IPS-NIHi11 (cell line): ENCODE measurements around the gene CHID1.

Experiments used
- DNase-seq: peaks from one replicate; pipeline ENCODE4 v3.0.0; 2012; ENCODE audit warnings: mixed read lengths, low spot score

The CHID1 gene

GRCh38 chr11:834371-835316, 76.0 kb downstream of the CHID1 start:
- DNase-seq: no peak

DNA sequence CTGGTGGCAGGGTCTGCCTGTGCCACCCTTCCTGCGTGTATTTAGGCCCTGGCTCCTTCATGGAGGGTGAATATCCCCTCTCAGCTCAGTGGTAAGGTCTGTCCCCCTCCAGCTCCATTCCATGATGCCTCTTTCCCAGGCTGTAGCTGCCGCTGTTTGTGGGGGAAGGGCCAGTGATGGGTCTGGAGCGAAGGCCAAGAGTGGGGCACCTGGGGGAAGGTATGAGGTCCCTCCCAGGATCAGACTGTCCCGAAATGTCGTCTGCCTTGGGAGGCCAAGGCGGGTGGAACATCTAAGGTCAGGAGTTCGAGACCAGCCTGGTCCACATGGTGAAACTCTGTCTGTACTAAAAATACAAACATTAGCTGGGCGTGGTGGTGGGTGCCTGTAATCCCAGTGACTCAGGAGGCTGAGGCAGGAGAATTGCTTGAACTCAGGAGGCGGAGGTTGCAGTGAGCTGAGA, 76.7 kb downstream of the CHID1 start:
- no peak for DNase-seq

GRCh38 chr11:833114-833791, 77.4 kb downstream of the CHID1 start:
- DNase-seq: no peak

GRCh38 chr11:832529-833113, 78.0 kb downstream of the CHID1 start, which contains the start of gene CD151:
Gene CD151, plus strand, starts transcription at chr11:832952. Its CDS starts 3,118 bp downstream, at chr11:836070.
- DNase-seq: peak; percentile 73

- DNase-seq: no peak
Observed at GRCh38 chr11:831961-832528, 78.6 kb downstream of the CHID1 start.

DNA sequence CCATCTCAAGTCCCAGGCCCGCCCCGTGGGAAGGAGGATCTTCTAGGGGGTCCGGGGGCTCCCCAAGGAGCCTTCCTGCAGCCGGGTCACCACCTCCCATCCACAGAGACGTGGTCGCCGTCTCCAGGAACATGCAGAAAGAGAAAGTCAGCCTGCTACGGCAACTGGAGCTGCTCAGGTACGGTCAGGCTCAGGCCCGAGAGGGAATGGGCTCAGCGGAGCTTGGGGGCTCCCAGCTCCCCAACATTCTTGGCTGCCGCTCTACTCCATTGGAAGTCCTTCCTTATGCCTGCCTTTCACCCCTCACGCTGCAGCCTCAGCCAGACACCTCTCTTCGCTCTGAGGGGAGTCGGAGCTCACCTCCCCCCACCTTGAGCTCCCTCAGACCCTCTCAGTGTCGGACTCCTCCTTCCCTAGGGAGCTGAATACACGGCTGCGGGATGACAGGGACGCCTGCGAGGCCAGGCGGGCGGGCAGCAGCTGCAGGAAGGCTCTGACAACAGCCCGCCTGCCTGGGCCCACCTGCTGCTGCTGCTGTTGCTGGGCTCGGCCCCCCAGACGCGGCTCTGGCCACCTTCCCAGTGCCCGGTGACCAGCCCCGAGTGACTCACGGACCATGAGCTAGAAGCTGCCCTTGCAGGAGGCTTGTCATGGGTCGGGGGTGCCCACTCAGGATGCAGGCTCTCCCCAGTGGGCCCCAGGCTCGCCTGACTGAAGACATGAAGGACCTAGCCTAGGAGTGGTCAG, 79.3 kb downstream of the CHID1 start:
- DNase-seq: no peak

GRCh38 chr11:830295-831117, 80.1 kb downstream of the CHID1 start:
- DNase-seq: peak; percentile 83

DNA sequence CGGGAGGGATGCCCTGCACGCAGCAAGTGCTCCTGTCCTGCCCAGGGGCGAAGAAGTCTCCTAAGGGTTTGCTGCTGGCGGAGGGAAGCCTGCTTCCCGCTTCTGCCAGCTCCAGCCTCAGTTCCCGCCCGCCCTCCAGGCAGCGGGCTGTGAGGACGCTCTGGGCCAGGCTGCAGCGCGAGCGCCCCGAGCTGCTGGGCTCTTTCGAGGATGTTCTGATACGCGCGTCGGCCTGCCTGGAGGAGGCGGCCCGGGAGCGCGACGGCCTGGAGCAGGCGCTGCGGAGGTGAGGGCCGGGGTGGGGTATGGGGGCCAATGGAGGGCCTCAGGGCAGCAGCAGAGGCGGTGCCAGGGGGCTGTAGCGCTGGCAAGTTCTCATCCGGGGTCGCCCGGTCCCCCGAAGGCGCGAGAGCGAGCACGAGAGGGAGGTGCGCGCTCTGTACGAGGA, 80.7 kb downstream of the CHID1 start:
- DNase-seq: no peak

DNA sequence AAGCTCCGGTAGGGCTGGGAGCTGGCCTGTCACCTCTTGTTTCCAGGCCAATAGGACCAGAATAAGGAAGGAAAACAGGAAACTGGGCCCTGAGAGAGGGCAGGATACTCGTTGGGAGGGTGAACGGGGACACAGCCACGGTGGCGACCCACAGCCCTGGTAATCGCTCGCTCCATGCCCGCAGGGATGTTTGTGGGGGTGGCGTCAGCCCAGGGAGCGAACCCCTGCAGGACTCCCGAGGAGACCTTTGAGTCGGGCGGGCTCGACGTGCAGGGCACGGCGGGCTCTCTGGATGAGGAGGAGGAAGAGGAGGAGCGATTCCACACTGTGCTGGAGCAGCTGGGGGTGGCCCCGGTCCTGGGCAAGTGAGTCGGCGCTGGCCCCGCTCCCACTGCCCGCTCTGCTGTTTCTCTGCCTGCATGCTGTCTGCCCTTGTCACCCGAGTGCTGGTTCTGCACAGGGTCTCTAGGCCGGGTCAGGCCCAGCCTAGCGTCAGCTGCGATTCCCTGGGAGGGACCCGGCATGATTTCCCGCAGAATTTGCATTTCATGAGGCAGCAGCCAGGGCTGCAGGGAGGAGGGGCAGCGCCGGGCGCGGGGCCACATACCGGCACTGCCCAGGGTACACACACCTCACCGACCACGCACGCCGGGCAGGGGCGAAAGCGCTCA, 81.3 kb downstream of the CHID1 start:
- no peak for DNase-seq

DNA sequence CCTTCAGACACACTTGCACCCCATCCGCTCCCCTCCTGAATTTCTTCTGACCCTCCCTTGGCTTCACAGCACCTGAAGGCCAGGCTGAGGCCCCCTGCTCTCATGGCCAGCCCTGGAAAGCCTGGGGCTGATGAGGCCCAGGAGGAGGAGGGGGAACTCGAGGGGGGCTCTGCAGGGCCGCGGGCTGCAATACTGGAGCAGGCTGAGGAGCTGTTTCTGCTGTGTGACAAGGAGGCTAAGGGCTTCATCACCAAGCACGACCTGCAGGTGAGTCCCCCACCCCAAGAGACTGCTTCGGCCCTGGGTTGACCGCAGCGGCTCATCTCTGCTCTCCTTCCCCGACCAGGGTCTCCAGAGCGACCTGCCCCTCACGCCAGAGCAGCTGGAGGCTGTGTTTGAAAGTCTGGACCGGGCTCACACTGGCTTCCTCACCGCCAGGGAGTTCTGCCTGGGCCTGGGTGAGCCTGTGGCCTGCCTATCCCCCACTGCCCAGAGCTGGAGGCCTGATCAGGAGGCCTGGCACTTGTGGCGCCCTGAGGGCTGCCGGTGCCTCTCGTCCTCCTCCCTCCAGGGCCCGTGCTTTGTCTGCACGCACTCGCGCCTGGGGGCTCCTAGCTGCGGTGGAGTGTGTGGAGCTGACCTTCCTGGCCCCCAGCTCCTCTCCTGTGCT, 82.0 kb downstream of the CHID1 start:
- no peak for DNase-seq

GRCh38 chr11:827897-828192, 82.8 kb downstream of the CHID1 start, which contains the start of gene CRACR2B:
Gene CRACR2B, plus strand, starts transcription at chr11:827919. Its CDS starts 689 bp downstream, at chr11:828608.
- no peak for DNase-seq

GRCh38 chr11:827146-827896, 83.3 kb downstream of the CHID1 start:
- DNase-seq: no peak

DNA sequence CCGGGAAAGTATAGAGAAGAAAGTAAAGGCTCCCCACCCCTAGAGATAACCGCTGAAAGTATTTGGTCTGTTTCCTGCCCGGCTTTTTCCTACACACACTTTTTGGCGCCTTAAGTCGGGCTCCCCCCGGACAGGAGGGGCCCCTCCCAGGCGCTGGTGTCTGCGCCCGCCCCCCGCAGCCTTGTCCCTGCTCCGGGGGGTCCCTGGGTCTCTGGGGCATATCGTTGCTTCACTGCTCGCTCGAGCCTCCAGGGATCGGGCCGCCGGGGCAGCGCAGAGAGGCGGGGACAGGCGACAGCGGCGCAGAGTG, 83.8 kb downstream of the CHID1 start:
- DNase-seq: no peak

- DNase-seq: no peak
Observed at GRCh38 chr11:826227-826621, 84.4 kb downstream of the CHID1 start.

DNA sequence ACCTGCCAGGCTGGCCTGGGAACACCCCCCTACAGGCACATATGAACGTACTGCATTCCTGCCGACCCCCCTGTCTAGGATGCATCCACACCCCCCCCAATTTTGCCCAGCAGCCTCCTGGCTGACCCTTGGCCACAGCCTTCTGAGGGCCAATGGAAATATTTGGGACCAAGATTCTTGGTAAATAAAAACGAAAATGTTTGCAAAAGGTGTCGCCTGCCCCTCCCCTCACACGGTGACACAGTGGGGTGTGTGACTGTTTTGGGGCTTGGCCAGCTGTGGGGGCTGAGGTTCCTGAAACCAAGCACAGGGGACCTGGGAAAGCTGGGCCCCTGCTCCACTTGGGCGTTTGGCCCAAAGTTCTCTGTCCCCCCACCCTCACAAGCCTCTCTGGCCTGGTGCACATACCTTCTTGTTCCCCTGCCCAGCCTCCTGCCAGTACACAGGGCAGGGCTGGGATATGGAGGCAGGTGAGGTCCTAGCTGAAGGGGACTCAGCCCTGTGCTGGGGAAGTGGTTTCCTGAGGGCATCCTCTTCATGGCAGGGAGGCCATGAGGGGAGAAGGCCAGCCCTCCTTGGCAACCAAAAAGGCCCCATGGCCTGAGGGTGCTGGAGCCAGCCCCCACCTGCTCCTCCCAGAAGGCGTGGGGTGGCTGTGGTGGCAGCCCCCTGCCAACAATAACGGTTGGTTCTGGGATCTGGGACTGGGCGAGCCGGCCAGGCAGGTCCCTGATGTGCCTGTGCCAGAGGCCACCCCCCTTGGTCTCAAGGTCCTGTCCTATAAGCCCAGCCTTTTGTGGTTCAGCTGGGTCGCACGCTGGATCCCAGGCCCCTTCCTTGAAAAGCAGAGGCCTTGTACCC, 85.0 kb downstream of the CHID1 start:
- no peak for DNase-seq

- no peak for DNase-seq
Observed at GRCh38 chr11:824942-825341, 85.7 kb downstream of the CHID1 start.

- no peak for DNase-seq
Observed at GRCh38 chr11:824292-824880, 86.2 kb downstream of the CHID1 start.
